ENCODE results near the gene RPTOR. TPM values are rescaled to one million over a fixed set of nuclear protein-coding genes. Genes with fewer than 3 reads are reported as not detected.
"Not testable (repeated sequence)": the region's sequence is repeated elsewhere in the genome, so short reads cannot be mapped to it uniquely, and the experiment has no call there.

Gene RPTOR
- total and polyA plus RNA-seq, 2 donors (not counting 3 experiments of a cell fraction or from before 2014, with no cell fraction given) = 10.7 to 41.8 TPM

GRCh38 chr17:80531400-80531799 lies 13.2 kb upstream of the RPTOR start:
- intact Hi-C loops (cut with micrococcal nuclease) = no loop called here
- no peaks in the 10 kb centered on the region for H3K9me3 ChIP-seq (replicated peaks; ENCODE audit: control insufficient read depth, insufficient read depth, low read length)
- H3K4me1 ChIP-seq (ENCODE audit: control insufficient read depth, extremely low read depth, insufficient read depth, low read length) = no peaks in the 10 kb centered on the region
- TF ChIP-seq FOS (IDR thresholded peaks at IDR 0.05; ENCODE audit: borderline replicate concordance, insufficient read depth, low read length) (no peak), POLR2A (IDR thresholded peaks at IDR 0.05; ENCODE audit: low read depth, low read length) (no peak), CTCF (IDR thresholded peaks at IDR 0.05; ENCODE audit: extremely low read depth in 1 of 2, insufficient read depth in 1 of 2, low read depth in 1 of 2, low read length in 2 of 2) (no peak), EZH2 (IDR thresholded peaks at IDR 0.05; ENCODE audit: borderline replicate concordance, low read depth, low read length, severe bottlenecking) (no peak), MAX (IDR thresholded peaks at IDR 0.05; ENCODE audit: insufficient read depth, insufficient read length) (no peak), POLR2AphosphoS5 (IDR thresholded peaks at IDR 0.05; ENCODE audit: insufficient read depth, low read depth, low read length) (no peak), GATA2 (IDR thresholded peaks at IDR 0.05; ENCODE audit: insufficient read depth, insufficient read length, low read depth, low read length) (no peak)
- H3K9me1 ChIP-seq (replicated peaks; ENCODE audit: control insufficient read depth, extremely low read depth, insufficient read depth, low read length) = no peaks in the 10 kb centered on the region
- no peak overlapping the region for H3K9ac ChIP-seq (replicated peaks; ENCODE audit: extremely low read depth, insufficient read depth, low read length)
- peak overlapping the region; percentile 42 for H2AFZ ChIP-seq (ENCODE audit: low read depth, low read length)
- no peaks in the 10 kb centered on the region for H4K20me1 ChIP-seq (replicated peaks; ENCODE audit: control insufficient read depth, extremely low read depth, insufficient read depth, low read length)
- H3K4me2 ChIP-seq (ENCODE audit: insufficient read depth, low read length) = no peak overlapping the region
- H3K27ac ChIP-seq (ENCODE audit: insufficient read depth, low read depth, low read length) = no peak overlapping the region
- ChIA-PET CTCF (interaction anchor here (1.0 to 1.1 kb wide), 3 partner anchors 9 to 394 kb away, joined by 3 to 4 read pairs (median 3); no protein-coding TSS in a partner anchor), POLR2A (no interaction called here)
- peaks cover 17 to 18% of the 10 kb centered on the region in 2 experiments for H3K27me3 ChIP-seq (ENCODE audit: control insufficient read depth in 2 of 2, insufficient read depth in 2 of 2, low read length in 2 of 2)
- DNase-seq (ENCODE audit: low read depth, low spot score) = no peak
- H3K36me3 ChIP-seq (ENCODE audit: control insufficient read depth in 2 of 2, extremely low read depth in 1 of 2, insufficient read depth in 2 of 2, low read length in 2 of 2) = no peaks in the 10 kb centered on the region
- FAIRE-seq = no peak
- no peaks in the 10 kb centered on the region for H3K79me2 ChIP-seq (ENCODE audit: control insufficient read depth, insufficient read depth, low read length)
- dilution Hi-C loops (cut with MboI; ENCODE audit: extremely low pct_ligation_motif_present, low sequenced_read_pairs) = no loop called here
- BruUV-seq (replicated peaks) = no TSS peak
- no peak overlapping the region for H3K4me3 ChIP-seq (replicated peaks in 1 of 3; ENCODE audit: insufficient read depth in 1 of 3, low read depth in 1 of 3, low read length in 3 of 3)

GRCh38 chr17:80537386-80537785 lies 7.3 kb upstream of the RPTOR start:
- dilution Hi-C loops (cut with MboI; ENCODE audit: extremely low pct_ligation_motif_present, low sequenced_read_pairs); FAIRE-seq; POLR2A ChIA-PET: not testable (repeated sequence)

More at GRCh38 chr17:80537386-80537785, 7.3 kb upstream of the RPTOR start:
- H3K9me1 ChIP-seq (replicated peaks; ENCODE audit: control insufficient read depth, extremely low read depth, insufficient read depth, low read length); CTCF ChIA-PET; H3K9ac ChIP-seq (replicated peaks; ENCODE audit: extremely low read depth, insufficient read depth, low read length); BruUV-seq (replicated peaks); DNase-seq (ENCODE audit: low read depth, low spot score); H4K20me1 ChIP-seq (replicated peaks; ENCODE audit: control insufficient read depth, extremely low read depth, insufficient read depth, low read length); H3K79me2 ChIP-seq (ENCODE audit: control insufficient read depth, insufficient read depth, low read length); H2AFZ ChIP-seq (ENCODE audit: low read depth, low read length); H3K9me3 ChIP-seq (replicated peaks; ENCODE audit: control insufficient read depth, insufficient read depth, low read length); H3K27ac ChIP-seq (ENCODE audit: insufficient read depth, low read depth, low read length); H3K36me3 ChIP-seq (ENCODE audit: control insufficient read depth in 2 of 2, extremely low read depth in 1 of 2, insufficient read depth in 2 of 2, low read length in 2 of 2); H3K4me1 ChIP-seq (ENCODE audit: control insufficient read depth, extremely low read depth, insufficient read depth, low read length); intact Hi-C loops (cut with micrococcal nuclease); H3K4me3 ChIP-seq (replicated peaks in 1 of 3; ENCODE audit: insufficient read depth in 1 of 3, low read depth in 1 of 3, low read length in 3 of 3); H3K4me2 ChIP-seq (ENCODE audit: insufficient read depth, low read length): not testable (repeated sequence)
- H3K27me3 ChIP-seq (ENCODE audit: control insufficient read depth in 2 of 2, insufficient read depth in 2 of 2, low read length in 2 of 2) = peaks cover 4 to 12% of the 10 kb centered on the region in 2 experiments

Measured in endothelial cell of umbilical vein (primary cell).